ENCODE results near the gene KRT6B. TPM values are rescaled to one million over a fixed set of nuclear protein-coding genes. Genes with fewer than 3 reads are reported as not detected.
A peak's percentile ranks its signal among the peaks of the same experiment; 100 is the strongest.
"Not testable (repeated sequence)": the region's sequence is repeated elsewhere in the genome, so short reads cannot be mapped to it uniquely, and the experiment has no call there.

Gene KRT6B
- total RNA-seq (2014; rRNA removed; shearing (Covaris generic)), result not detected in 2 replicates

DNA sequence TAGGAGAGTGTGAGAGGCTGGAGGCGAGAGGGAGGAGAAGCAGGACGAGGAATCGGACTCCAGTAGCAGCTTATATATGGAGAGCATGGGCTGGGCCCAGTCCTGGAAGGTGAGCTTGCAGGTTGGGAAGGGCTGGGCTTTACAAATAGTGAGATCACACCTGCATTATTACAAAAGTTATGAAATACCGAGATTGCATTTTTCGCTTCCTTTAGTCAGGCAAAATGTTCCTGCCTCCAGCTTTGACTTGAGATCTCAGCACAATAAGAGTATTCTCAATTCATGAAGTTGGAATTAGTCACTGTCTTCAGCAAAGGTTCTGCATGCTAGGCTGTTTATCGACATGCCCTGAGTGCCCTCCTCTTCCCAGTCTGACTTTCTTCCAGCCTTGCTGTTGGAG lies at the start of gene KRT6B:
KRT6B (minus strand) TSS at position 46 of the 400 bp plus-strand sequence. CDS start 68 bp downstream, outside the sequence.
- Histone ChIP-seq H3K36me3 (no peaks in the 10 kb centered on the region), H3K4me3 (no peak within 1 kb of the TSS), H3K9me3 (replicated peaks) (no peaks in the 10 kb centered on the region; the same call in 1 of the 2 replicates), H3K27ac (no peak within 1 kb of the TSS), H3K4me1 (replicated peaks) (peaks cover 4% of the 10 kb centered on the region; the same call in 1 of the 2 replicates), H3K27me3 (replicated peaks) (peaks cover 23% of the 10 kb centered on the region; the same call in 1 of the 2 replicates)
- DNase-seq (ENCODE audit: low read depth in 1 of 2, low spot score in 2 of 2), result no peak

DNA sequence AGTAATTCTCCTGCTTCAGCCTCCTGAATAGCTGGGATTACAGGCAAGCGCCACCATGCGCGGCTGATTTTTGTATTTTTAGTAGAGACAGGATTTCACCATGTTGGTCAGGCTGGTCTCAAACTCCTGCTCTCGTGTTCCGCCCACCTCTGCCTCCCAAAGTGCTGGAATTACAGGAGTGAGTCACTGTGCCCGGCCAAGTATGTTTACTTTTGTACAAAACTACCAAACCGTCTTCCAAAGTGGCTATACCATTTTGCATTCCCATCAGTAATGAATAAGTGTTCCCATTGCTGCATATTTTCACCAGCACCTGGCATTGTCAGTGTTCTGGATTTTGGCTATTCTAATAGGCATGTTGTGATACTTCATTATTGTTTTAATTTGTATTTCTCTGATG lies 49.5 kb upstream of the KRT6B start:
- no peak for DNase-seq (ENCODE audit: low read depth in 1 of 2, low spot score in 2 of 2)
- H3K4me3 ChIP-seq, result no peak overlapping the region
- H3K4me1 ChIP-seq (replicated peaks), result peaks cover 2% of the 10 kb centered on the region
- H3K36me3 ChIP-seq, result no peaks in the 10 kb centered on the region
- no peaks in the 10 kb centered on the region; the same call in none of the 2 replicates for H3K27me3 ChIP-seq (replicated peaks)
- H3K27ac ChIP-seq, result no peak overlapping the region
- H3K9me3 ChIP-seq (replicated peaks), result no peaks in the 10 kb centered on the region; the same call in 1 of the 2 replicates

- not testable (repeated sequence) for H3K27ac ChIP-seq; H3K36me3 ChIP-seq; H3K4me1 ChIP-seq (replicated peaks); H3K4me3 ChIP-seq; H3K27me3 ChIP-seq (replicated peaks); H3K9me3 ChIP-seq (replicated peaks); DNase-seq (ENCODE audit: low read depth in 1 of 2, low spot score in 2 of 2)
These were observed 48.6 kb upstream of the KRT6B start for GRCh38 chr12:52500574-52500973.

- H3K4me3 ChIP-seq, result no peak overlapping the region
- H3K27ac ChIP-seq, result no peak overlapping the region
- H3K27me3 ChIP-seq (replicated peaks), result no peaks in the 10 kb centered on the region; the same call in none of the 2 replicates
- no peaks in the 10 kb centered on the region; the same call in 1 of the 2 replicates for H3K9me3 ChIP-seq (replicated peaks)
- H3K36me3 ChIP-seq, result no peaks in the 10 kb centered on the region
- peaks cover 7% of the 10 kb centered on the region for H3K4me1 ChIP-seq (replicated peaks)
- no peak for DNase-seq (ENCODE audit: low read depth in 1 of 2, low spot score in 2 of 2)
These were observed 48.0 kb upstream of the KRT6B start for GRCh38 chr12:52499806-52500560.

DNA sequence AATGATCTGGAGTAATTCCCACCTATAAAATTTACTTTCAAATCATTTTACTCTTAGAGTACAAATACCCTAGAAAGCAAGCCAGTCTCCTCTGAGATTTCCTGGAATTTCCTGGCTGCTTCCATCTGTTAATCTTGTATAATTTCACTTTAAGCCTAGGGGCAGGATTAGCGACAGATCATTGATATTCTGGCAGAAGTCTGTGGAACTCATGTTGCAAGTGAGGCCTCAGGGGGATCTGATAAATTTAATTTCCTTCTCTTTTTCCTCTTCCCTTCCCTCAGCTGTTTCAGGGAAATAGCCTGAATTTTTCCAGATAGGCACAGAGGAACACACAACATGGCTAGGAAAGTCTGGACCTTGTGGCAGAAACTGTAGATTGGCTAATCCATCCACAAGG lies 47.0 kb upstream of the KRT6B start:
- H3K4me1 ChIP-seq (replicated peaks), result peaks cover 7% of the 10 kb centered on the region
- no peak overlapping the region for H3K4me3 ChIP-seq
- H3K27me3 ChIP-seq (replicated peaks), result peaks cover 7% of the 10 kb centered on the region
- H3K27ac ChIP-seq, result no peak overlapping the region
- no peaks in the 10 kb centered on the region for H3K36me3 ChIP-seq
- no peak for DNase-seq (ENCODE audit: low read depth in 1 of 2, low spot score in 2 of 2)
- H3K9me3 ChIP-seq (replicated peaks), result no peaks in the 10 kb centered on the region; the same call in 1 of the 2 replicates

- peaks cover 12% of the 10 kb centered on the region for H3K27me3 ChIP-seq (replicated peaks)
- no peaks in the 10 kb centered on the region for H3K36me3 ChIP-seq
- no peak overlapping the region for H3K4me3 ChIP-seq
- H3K27ac ChIP-seq, result no peak overlapping the region
- DNase-seq (ENCODE audit: low read depth in 1 of 2, low spot score in 2 of 2), result no peak
- no peaks in the 10 kb centered on the region; the same call in 1 of the 2 replicates for H3K9me3 ChIP-seq (replicated peaks)
- H3K4me1 ChIP-seq (replicated peaks), result peaks cover 7% of the 10 kb centered on the region
These were observed 46.0 kb upstream of the KRT6B start for GRCh38 chr12:52497975-52498374.

- Histone ChIP-seq H3K27me3 (replicated peaks) (peaks cover 14% of the 10 kb centered on the region), H3K27ac (no peak overlapping the region), H3K9me3 (replicated peaks) (no peaks in the 10 kb centered on the region; the same call in 1 of the 2 replicates), H3K36me3 (no peaks in the 10 kb centered on the region), H3K4me1 (replicated peaks) (peaks cover 7% of the 10 kb centered on the region), H3K4me3 (no peak overlapping the region)
- peak in 1 of 2 experiments; percentile 22 for DNase-seq (ENCODE audit: low read depth in 1 of 2, low spot score in 2 of 2)
These were observed 44.7 kb upstream of the KRT6B start for GRCh38 chr12:52496590-52497071.

- no peaks in the 10 kb centered on the region; the same call in 1 of the 2 replicates for H3K9me3 ChIP-seq (replicated peaks)
- H3K36me3 ChIP-seq, result no peaks in the 10 kb centered on the region
- H3K4me1 ChIP-seq (replicated peaks), result peaks cover 7% of the 10 kb centered on the region
- no peak overlapping the region for H3K27ac ChIP-seq
- no peak for DNase-seq (ENCODE audit: low read depth in 1 of 2, low spot score in 2 of 2)
- peaks cover 15% of the 10 kb centered on the region for H3K27me3 ChIP-seq (replicated peaks)
- H3K4me3 ChIP-seq, result no peak overlapping the region
These were observed 44.1 kb upstream of the KRT6B start for GRCh38 chr12:52496054-52496453.

DNA sequence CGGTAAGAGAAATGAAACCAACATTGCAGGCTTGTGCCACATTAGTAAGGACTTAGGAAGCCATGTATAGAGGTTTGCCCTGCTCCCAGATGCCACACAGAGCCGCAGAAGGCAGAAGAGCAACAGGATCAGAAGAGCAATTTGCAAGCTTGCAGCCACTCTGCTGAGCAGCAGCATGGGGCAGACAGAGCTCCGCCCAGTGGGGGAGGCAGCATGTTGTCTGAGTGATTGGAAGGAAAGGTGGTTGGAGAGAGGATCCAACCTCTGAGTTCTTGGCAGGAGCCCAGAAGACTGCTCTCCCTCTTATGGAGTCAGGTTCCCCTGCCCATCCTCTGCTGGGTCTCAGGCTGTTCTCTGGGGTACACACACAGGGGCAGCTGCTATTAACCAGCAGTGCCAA lies 43.4 kb upstream of the KRT6B start:
- Histone ChIP-seq H3K36me3 (no peaks in the 10 kb centered on the region), H3K9me3 (replicated peaks) (no peaks in the 10 kb centered on the region; the same call in 1 of the 2 replicates), H3K27me3 (replicated peaks) (peaks cover 15% of the 10 kb centered on the region), H3K4me3 (no peak overlapping the region), H3K27ac (no peak overlapping the region), H3K4me1 (replicated peaks) (peaks cover 7% of the 10 kb centered on the region)
- DNase-seq (ENCODE audit: low read depth in 1 of 2, low spot score in 2 of 2), result no peak

- Histone ChIP-seq H3K9me3 (replicated peaks) (no peaks in the 10 kb centered on the region), H3K36me3 (no peaks in the 10 kb centered on the region), H3K4me3 (no peak overlapping the region), H3K27ac (no peak overlapping the region), H3K27me3 (replicated peaks) (peaks cover 15% of the 10 kb centered on the region), H3K4me1 (replicated peaks) (peaks cover 7% of the 10 kb centered on the region)
- DNase-seq (ENCODE audit: low read depth in 1 of 2, low spot score in 2 of 2), result no peak
These were observed 42.6 kb upstream of the KRT6B start for GRCh38 chr12:52494518-52494917.

DNA sequence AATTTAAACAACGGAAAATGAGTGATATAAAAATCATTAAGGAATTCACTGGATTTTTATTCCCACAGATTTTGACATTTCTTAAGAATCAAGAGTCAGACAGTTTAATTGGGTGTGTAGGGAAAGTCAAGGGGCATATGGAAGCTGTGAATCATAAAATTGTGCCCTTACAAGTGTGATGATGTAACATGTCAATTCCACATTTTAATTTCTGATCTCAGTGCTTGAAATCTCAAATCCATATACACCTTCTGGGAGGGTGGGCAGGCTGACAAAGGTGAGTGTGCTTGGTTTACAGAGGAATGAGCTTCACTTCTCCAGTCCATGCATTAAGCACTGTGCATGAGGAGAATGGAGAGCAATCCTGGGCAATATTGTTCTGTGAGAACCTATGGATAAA lies 42.2 kb upstream of the KRT6B start:
- H3K9me3 ChIP-seq (replicated peaks), result no peaks in the 10 kb centered on the region
- no peak for DNase-seq (ENCODE audit: low read depth in 1 of 2, low spot score in 2 of 2)
- H3K27ac ChIP-seq, result no peak overlapping the region
- H3K27me3 ChIP-seq (replicated peaks), result peaks cover 15% of the 10 kb centered on the region
- H3K36me3 ChIP-seq, result no peaks in the 10 kb centered on the region
- no peak overlapping the region for H3K4me3 ChIP-seq
- peaks cover 7% of the 10 kb centered on the region for H3K4me1 ChIP-seq (replicated peaks)

- no peak for DNase-seq (ENCODE audit: low read depth in 1 of 2, low spot score in 2 of 2)
- H3K4me3 ChIP-seq, result no peak within 1 kb of the TSS
- no peaks in the 10 kb centered on the region for H3K9me3 ChIP-seq (replicated peaks)
- peaks cover 7% of the 10 kb centered on the region for H3K4me1 ChIP-seq (replicated peaks)
- H3K27ac ChIP-seq, result no peak within 1 kb of the TSS
- no peaks in the 10 kb centered on the region for H3K36me3 ChIP-seq
- H3K27me3 ChIP-seq (replicated peaks), result peaks cover 15% of the 10 kb centered on the region
These were observed 41.2 kb upstream of the KRT6B start, which contains the start of gene KRT6A for GRCh38 chr12:52493172-52493571. Gene KRT6A, minus strand, starts transcription at chr12:52493257. Its CDS starts 69 bp downstream, at chr12:52493188.

DNA sequence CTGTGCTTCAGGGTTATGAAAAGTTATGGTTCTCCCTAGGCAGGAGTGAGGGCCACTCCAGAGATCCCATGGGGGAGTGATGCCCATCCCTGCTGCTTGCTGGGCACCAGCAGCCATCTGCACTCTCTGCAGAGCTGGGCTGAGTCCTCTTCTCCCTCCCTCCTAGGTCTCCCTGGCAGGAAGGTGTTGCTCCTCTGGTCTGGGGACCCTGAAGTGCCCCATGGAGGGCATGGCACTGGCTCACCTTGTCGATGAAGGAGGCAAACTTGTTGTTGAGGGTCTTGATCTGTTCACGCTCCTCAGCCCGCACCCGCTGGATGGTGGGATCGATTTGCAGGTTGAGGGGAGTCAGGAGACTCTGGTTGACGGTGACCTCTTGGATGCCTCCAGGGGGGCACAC lies 40.5 kb upstream of the KRT6B start:
- not testable (repeated sequence) for H3K36me3 ChIP-seq; H3K4me1 ChIP-seq (replicated peaks); DNase-seq (ENCODE audit: low read depth in 1 of 2, low spot score in 2 of 2); H3K9me3 ChIP-seq (replicated peaks); H3K27ac ChIP-seq; H3K4me3 ChIP-seq
- peaks cover 15% of the 10 kb centered on the region for H3K27me3 ChIP-seq (replicated peaks)

- not testable (repeated sequence) for DNase-seq (ENCODE audit: low read depth in 1 of 2, low spot score in 2 of 2); H3K9me3 ChIP-seq (replicated peaks)
These were observed 39.5 kb upstream of the KRT6B start for GRCh38 chr12:52491495-52491894.

More at GRCh38 chr12:52491495-52491894, 39.5 kb upstream of the KRT6B start:
- H3K4me3 ChIP-seq; H3K36me3 ChIP-seq; H3K4me1 ChIP-seq (replicated peaks); H3K27ac ChIP-seq: not testable (repeated sequence)
- peaks cover 22% of the 10 kb centered on the region for H3K27me3 ChIP-seq (replicated peaks)
